ENCODE measurements around the gene GOLGA6L2. TPM values are rescaled to one million over a fixed set of nuclear protein-coding genes. Genes with fewer than 3 reads are reported as not detected.

Gene GOLGA6L2, protein sequence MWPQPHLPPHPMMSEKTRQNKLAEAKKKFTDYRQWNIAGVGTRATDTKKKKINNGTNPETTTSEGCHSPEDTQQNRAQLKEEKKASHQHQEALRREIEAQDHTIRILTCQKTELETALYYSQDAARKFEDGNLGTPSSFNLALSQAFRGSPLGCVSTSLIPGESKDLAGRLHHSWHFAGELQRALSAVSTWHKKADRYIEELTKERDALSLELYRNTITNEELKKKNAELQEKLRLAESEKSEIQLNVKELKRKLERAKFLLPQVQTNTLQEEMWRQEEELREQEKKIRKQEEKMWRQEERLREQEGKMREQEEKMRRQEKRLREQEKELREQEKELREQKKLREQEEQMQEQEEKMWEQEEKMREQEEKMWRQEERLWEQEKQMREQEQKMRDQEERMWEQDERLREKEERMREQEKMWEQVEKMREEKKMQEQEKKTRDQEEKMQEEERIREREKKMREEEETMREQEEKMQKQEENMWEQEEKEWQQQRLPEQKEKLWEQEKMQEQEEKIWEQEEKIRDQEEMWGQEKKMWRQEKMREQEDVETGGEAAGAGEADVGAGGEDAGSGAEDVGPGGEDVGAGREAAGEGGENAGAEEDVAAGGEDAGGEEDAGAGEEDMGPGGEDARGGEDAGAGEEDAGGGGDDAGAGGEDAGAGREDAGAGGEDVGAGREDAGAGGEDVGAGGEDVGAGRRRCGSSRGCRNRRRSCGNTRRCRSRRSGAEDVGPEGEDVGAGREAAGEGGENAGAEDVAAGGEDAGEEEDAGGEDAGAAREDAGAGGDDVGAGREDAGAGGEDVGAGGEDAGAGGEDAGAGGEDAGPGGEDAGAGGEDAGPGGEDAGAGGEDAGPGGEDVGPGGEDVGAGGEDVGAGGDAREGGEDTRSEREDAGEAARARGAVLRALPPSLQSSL
- not detected in 2 replicates for total RNA-seq (2014; rRNA removed; shearing (Covaris generic))
- not detected in 2 replicates for total RNA-seq (2022)
- Bru-seq, nascent RNA: not detected
- BruChase-seq, experiment 1, labeled RNA remaining after a 6-hour chase: not detected
- BruChase-seq, experiment 2, labeled RNA remaining after a 2-hour chase: not detected
- long read RNA-seq: 0 reads

DNA sequence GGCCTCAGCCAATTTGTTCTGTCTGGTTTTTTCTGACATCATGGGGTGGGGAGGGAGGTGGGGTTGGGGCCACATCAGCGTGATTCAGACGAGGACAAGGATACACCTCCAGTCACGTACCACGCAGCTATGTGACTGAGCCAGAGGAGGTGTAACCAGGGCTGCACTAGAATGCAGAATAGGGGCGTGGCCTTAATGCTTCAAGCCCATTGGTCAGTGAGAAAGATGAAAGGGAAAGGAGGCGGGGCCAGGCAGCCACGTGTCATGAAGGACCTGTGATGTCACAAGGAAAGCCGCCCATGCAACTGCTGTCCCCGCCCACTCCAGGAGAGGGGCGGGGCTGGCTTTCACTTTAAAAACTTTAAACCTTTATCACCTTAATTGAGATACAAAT lies at the start of gene GOLGA6L2:
TSS of gene GOLGA6L2 (minus strand) at position 137 of the 394 bp plus-strand sequence. CDS start at position 75, 62 bp downstream.
- Histone ChIP-seq H2AFZ (ENCODE audit: low read length) (no peak within 1 kb of the TSS), H4K20me1 (ENCODE audit: insufficient read depth, low read length) (no peaks in the 10 kb centered on the region), H3K9me2 (ENCODE audit: insufficient read depth, low read length) (no peaks in the 10 kb centered on the region), H3K4me3 (ENCODE audit: low read depth, low read length, poor library complexity, severe bottlenecking) (no peak within 1 kb of the TSS), H3K9me3 (ENCODE audit: low read length) (no peaks in the 10 kb centered on the region), H3K36me3 (ENCODE audit: insufficient read depth, low read length) (no peaks in the 10 kb centered on the region), H3K4me1 (ENCODE audit: insufficient read depth, low read length, poor library complexity, severe bottlenecking) (no peaks in the 10 kb centered on the region), H3K4me2 (ENCODE audit: low read length) (no peak within 1 kb of the TSS), H3K79me2 (ENCODE audit: insufficient read depth, low read depth, low read length) (no peaks in the 10 kb centered on the region), H3K27ac (ENCODE audit: low read depth, low read length, poor library complexity, severe bottlenecking) (no peak within 1 kb of the TSS)
- TF ChIP-seq, protein P1, sequence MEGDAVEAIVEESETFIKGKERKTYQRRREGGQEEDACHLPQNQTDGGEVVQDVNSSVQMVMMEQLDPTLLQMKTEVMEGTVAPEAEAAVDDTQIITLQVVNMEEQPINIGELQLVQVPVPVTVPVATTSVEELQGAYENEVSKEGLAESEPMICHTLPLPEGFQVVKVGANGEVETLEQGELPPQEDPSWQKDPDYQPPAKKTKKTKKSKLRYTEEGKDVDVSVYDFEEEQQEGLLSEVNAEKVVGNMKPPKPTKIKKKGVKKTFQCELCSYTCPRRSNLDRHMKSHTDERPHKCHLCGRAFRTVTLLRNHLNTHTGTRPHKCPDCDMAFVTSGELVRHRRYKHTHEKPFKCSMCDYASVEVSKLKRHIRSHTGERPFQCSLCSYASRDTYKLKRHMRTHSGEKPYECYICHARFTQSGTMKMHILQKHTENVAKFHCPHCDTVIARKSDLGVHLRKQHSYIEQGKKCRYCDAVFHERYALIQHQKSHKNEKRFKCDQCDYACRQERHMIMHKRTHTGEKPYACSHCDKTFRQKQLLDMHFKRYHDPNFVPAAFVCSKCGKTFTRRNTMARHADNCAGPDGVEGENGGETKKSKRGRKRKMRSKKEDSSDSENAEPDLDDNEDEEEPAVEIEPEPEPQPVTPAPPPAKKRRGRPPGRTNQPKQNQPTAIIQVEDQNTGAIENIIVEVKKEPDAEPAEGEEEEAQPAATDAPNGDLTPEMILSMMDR (conservative IDR thresholded peaks at IDR 0.05; ENCODE audit: low read length): no peak
- ChIA-PET CTCF (ENCODE audit: unreplicated experiment) (no interaction called here), POLR2A (no interaction called here)
- intact Hi-C loops (cut with micrococcal nuclease; ENCODE audit: unreplicated experiment): no loop called here
- peak; percentile 8 for DNase-seq (ENCODE audit: low spot score)
- BruUV-seq (replicated peaks): no TSS peak

- H3K4me1 ChIP-seq (ENCODE audit: insufficient read depth, low read length, poor library complexity, severe bottlenecking): no peaks in the 10 kb centered on the region
- H3K27ac ChIP-seq (ENCODE audit: low read depth, low read length, poor library complexity, severe bottlenecking): no peak overlapping the region
- H3K36me3 ChIP-seq (ENCODE audit: insufficient read depth, low read length): no peaks in the 10 kb centered on the region
- TF ChIP-seq, protein P1 (conservative IDR thresholded peaks at IDR 0.05; ENCODE audit: low read length): no peak
- TF ChIP-seq EZH2phosphoT487 (IDR thresholded peaks at IDR 0.05; ENCODE audit: borderline replicate concordance, low read depth, low read length): no peak
- H4K20me1 ChIP-seq (ENCODE audit: insufficient read depth, low read length): no peaks in the 10 kb centered on the region
- no peak for DNase-seq (ENCODE audit: low spot score)
- POLR2A ChIA-PET: no interaction called here
- no peaks in the 10 kb centered on the region for H3K9me3 ChIP-seq (ENCODE audit: low read length)
- no peaks in the 10 kb centered on the region for H3K9me2 ChIP-seq (ENCODE audit: insufficient read depth, low read length)
- no peak overlapping the region for H3K4me3 ChIP-seq (ENCODE audit: low read depth, low read length, poor library complexity, severe bottlenecking)
- no peak overlapping the region for H3K4me2 ChIP-seq (ENCODE audit: low read length)
- H2AFZ ChIP-seq (ENCODE audit: low read length): no peak overlapping the region
- H3K79me2 ChIP-seq (ENCODE audit: insufficient read depth, low read depth, low read length): no peaks in the 10 kb centered on the region
- no TSS peak for BruUV-seq (replicated peaks)
- intact Hi-C loops (cut with micrococcal nuclease; ENCODE audit: unreplicated experiment): no loop called here
- CTCF ChIA-PET (ENCODE audit: unreplicated experiment): no interaction called here
These were observed 37.8 kb upstream of the GOLGA6L2 start for GRCh38 chr15:23484870-23485269.

All from OCI-LY7 (cell line).